ENCODE data around the gene MKX. TPM values are rescaled to one million over a fixed set of nuclear protein-coding genes. Genes with fewer than 3 reads are reported as not detected.

Gene MKX
- total RNA-seq, 1 experiment from 2014 or later, result 27.5 TPM

DNA sequence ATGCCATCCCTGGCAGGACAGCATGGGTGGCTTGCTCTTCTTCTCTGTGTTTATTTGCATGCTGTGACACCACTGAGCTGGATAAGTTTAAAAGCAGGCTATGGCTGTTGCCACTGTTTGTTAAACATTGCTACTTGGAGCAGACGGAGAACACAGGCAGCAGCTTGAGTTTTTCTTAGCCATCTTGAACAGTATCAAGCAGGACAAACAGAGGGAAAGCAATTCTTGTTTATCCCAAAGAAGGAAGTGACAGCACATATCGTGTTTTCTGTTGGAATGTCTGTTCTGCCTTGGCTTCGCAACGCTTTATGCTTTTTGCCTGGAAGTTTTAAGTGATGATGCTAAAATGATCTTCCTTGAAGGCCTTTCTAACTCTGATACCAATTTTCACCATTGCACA is 73.8 kb downstream of the MKX start:
- POLR2A ChIA-PET, result no interaction called here
- Histone ChIP-seq H3K27ac (ENCODE audit: low read depth, low read length) (no peak overlapping the region), H3K4me3 (replicated peaks in 1 of 2; ENCODE audit: low read depth in 1 of 2, low read length in 2 of 2) (no peak overlapping the region), H3K4me2 (ENCODE audit: low read length) (no peak overlapping the region), H3K9me3 (ENCODE audit: control insufficient read depth in 1 of 2, insufficient read depth in 1 of 2, low read depth in 1 of 2, low read length in 2 of 2) (no peaks in the 10 kb centered on the region), H3K4me1 (ENCODE audit: control insufficient read depth in 1 of 2, insufficient read depth in 2 of 2, low read length in 2 of 2) (no peaks in the 10 kb centered on the region), H2AFZ (ENCODE audit: low read depth, low read length, poor library complexity, severe bottlenecking) (no peak overlapping the region), H4K20me1 (ENCODE audit: insufficient read depth) (no peaks in the 10 kb centered on the region), H3K27me3 (ENCODE audit: insufficient read depth, low read length) (no peaks in the 10 kb centered on the region), H3K9me2 (ENCODE audit: insufficient read depth) (no peaks in the 10 kb centered on the region), H3K79me2 (ENCODE audit: insufficient read depth, low read length) (no peaks in the 10 kb centered on the region), H3K36me3 (ENCODE audit: control insufficient read depth in 1 of 2, insufficient read depth in 2 of 2, low read length in 2 of 2) (no peaks in the 10 kb centered on the region; a peak in 1 of 4 replicates), H3K9ac (ENCODE audit: low read length) (no peak overlapping the region)
- CTCF ChIA-PET, result no interaction called here
- DNase-seq (ENCODE audit: low read depth, low spot score), result no peak
- intact Hi-C loops (cut with micrococcal nuclease), result no loop called here
- RAD21 ChIA-PET (ENCODE audit: low non-redundant PET in 1 of 2, low total read pairs in 2 of 2, uncharacterized antibody in 2 of 2, unreplicated experiment in 2 of 2), result no interaction called here
- BruUV-seq (replicated peaks), result no TSS peak
- TF ChIP-seq JUND (IDR thresholded peaks at IDR 0.05), result no peak
- TF ChIP-seq EZH2phosphoT487 (IDR thresholded peaks at IDR 0.05; ENCODE audit: borderline replicate concordance), result no peak
- no peak for TF ChIP-seq SP1 (IDR thresholded peaks at IDR 0.05; ENCODE audit: low read depth)
- TF ChIP-seq MAX (IDR thresholded peaks at IDR 0.05), result no peak
- TF ChIP-seq EGR1 (IDR thresholded peaks at IDR 0.05; ENCODE audit: low read depth), result no peak
- TF ChIP-seq ZNF274 (IDR thresholded peaks at IDR 0.05; ENCODE audit: low read depth, low read length), result no peak
- TF ChIP-seq TCF7L2 (IDR thresholded peaks at IDR 0.05; ENCODE audit: borderline replicate concordance, extremely low read depth, insufficient read depth, insufficient read length), result no peak
- no peak for TF ChIP-seq ZFX (IDR thresholded peaks at IDR 0.05)
- no peak for TF ChIP-seq ELF1 (IDR thresholded peaks at IDR 0.05; ENCODE audit: borderline replicate concordance, low read depth)
- TF ChIP-seq ATF3 (IDR thresholded peaks at IDR 0.05), result no peak
- TF ChIP-seq FOSL1 (IDR thresholded peaks at IDR 0.05; ENCODE audit: low read depth), result no peak
- TF ChIP-seq SRF (IDR thresholded peaks at IDR 0.05; ENCODE audit: low read depth), result no peak
- no peak for TF ChIP-seq REST (IDR thresholded peaks at IDR 0.05; ENCODE audit: low read depth)
- TF ChIP-seq RAD21 (IDR thresholded peaks at IDR 0.05; ENCODE audit: low read depth), result no peak
- no peak for TF ChIP-seq EZH2 (IDR thresholded peaks at IDR 0.05)
- TF ChIP-seq POLR2A (IDR thresholded peaks at IDR 0.05; ENCODE audit: borderline replicate concordance, extremely low read depth, insufficient read depth, insufficient read length), result no peak
- no peak for TF ChIP-seq YY1 (IDR thresholded peaks at IDR 0.05; ENCODE audit: extremely low read depth, insufficient replicate concordance, low read depth, low read length)
- TF ChIP-seq CEBPB (IDR thresholded peaks at IDR 0.05; ENCODE audit: low read depth), result no peak
- ATAC-seq, result no peak
